Prostate gland (tissue), 2 donors: Measurements from ENCODE around the gene ATXN1. TPM values are rescaled to one million over a fixed set of nuclear protein-coding genes. Genes with fewer than 3 reads are reported as not detected.
A peak's percentile ranks its signal among the peaks of the same experiment; 100 is the strongest.

ENCODE experiments used
- DNase-seq: peaks from one replicate; pipeline ENCODE4 v3.0.0-alpha.2; 2019; ENCODE audit warnings: low spot score
- H3K27ac ChIP-seq, 2 donors: fragments of 200-600 bp; sonication (generic); 2 replicates each; pipeline ENCODE4 v1.5.1; 2017 to 2019
- H3K27me3 ChIP-seq: fragments of 200-600 bp; sonication (generic); replicated peaks from 2 replicates; pipeline ENCODE4 v1.5.1; 2019; ENCODE audit not compliant: insufficient read depth
- H3K36me3 ChIP-seq, 2 donors: fragments of 200-600 bp; sonication (generic); 1 replicate in 1 of 2; 2 replicates in 1 of 2; pipeline versions ENCODE4 v1.5.1 to v1.8.1; 2017 to 2019
- H3K4me1 ChIP-seq: fragments of 200-600 bp; sonication (generic); replicated peaks from 2 replicates; pipeline ENCODE4 v1.5.1; 2019
- H3K4me3 ChIP-seq, 2 donors: fragments of 200-600 bp; sonication (generic); 2 replicates each; pipeline ENCODE4 v1.5.1; 2017 to 2019
- H3K9me3 ChIP-seq: fragments of 200-600 bp; sonication (generic); 2 replicates; pipeline ENCODE4 v1.5.1; 2017
- POLR2A ChIP-seq: fragments of 450-650 bp; IDR thresholded peaks from one replicate; pipeline ENCODE4 v1.6.1; 2016; ENCODE audit warnings: antibody characterized with exemption, mild to moderate bottlenecking
- POLR2AphosphoS5 ChIP-seq: sonication (generic); formaldehyde crosslinking; IDR thresholded peaks from one replicate; pipeline ENCODE4 v1.6.1; 2017; ENCODE audit warnings: antibody characterized with exemption
- WGBS: methylation state at CpG from one replicate; pipeline ENCODE4 v1.1.5; 2018; 5-methylcytosine and 5-hydroxymethylcytosine counted together
- intact Hi-C: fragments of 100-400 bp; cut with DNase I; formaldehyde crosslinking; loops from one replicate; pipeline ENCODE4 v1.14.2; 2022
- total RNA-seq, 2 donors: library from RNA; depleted of rRNA; stranded (reverse); fragments of >200 nt; gene quantifications; one replicate each; pipeline ENCODE4 v1.1.0, GENCODE V29; 2016
- TF ChIP-seq, protein P1 (sequence below), 4 experiments: fragments of 200-600 bp in 2 of 4; fragments of 450-650 bp in 2 of 4; sonication (generic) in 2 of 4; IDR thresholded peaks; 1 replicate in 3 of 4; 2 replicates in 1 of 4; pipeline ENCODE4 v1.5.1; 2016 to 2019; ENCODE audit warnings: antibody characterized with exemption in 4 of 4, mild to moderate bottlenecking in 2 of 4, moderate library complexity in 2 of 4

The ATXN1 gene
- total RNA-seq, 2 donors from 2014 or later: 28.5 to 89.0 TPM

DNA sequence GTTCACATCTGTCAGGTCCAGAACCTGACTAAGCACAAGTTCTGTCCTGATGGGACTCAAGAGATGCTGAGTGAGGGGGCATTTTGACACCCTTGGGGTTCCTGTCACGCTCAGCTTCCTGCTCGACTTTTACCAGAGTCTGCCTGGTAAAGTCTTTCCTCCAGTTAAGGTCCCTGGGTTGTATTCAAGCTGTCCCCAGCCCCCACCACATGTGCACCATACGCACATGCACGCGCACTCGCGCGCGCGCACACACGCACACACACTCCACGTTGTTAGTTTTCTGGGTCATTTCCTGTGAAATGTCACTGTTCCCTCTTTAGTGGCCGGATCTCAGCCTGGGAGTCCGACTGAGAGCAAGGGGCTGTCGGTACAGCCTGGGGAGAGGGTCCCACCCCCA is 356.8 kb downstream of the ATXN1 start:
- DNase-seq: no peak
- no peaks in the 10 kb centered on the region for H3K9me3 ChIP-seq
- TF ChIP-seq POLR2A (no peak), POLR2AphosphoS5 (no peak)
- TF ChIP-seq, protein P1, sequence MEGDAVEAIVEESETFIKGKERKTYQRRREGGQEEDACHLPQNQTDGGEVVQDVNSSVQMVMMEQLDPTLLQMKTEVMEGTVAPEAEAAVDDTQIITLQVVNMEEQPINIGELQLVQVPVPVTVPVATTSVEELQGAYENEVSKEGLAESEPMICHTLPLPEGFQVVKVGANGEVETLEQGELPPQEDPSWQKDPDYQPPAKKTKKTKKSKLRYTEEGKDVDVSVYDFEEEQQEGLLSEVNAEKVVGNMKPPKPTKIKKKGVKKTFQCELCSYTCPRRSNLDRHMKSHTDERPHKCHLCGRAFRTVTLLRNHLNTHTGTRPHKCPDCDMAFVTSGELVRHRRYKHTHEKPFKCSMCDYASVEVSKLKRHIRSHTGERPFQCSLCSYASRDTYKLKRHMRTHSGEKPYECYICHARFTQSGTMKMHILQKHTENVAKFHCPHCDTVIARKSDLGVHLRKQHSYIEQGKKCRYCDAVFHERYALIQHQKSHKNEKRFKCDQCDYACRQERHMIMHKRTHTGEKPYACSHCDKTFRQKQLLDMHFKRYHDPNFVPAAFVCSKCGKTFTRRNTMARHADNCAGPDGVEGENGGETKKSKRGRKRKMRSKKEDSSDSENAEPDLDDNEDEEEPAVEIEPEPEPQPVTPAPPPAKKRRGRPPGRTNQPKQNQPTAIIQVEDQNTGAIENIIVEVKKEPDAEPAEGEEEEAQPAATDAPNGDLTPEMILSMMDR (IDR thresholded peaks at IDR 0.05): no peak
- intact Hi-C loops: loop anchor here (5.0 to 10.0 kb wide), 3 partner anchors 67 to 680 kb away; partner anchors contain the start of gene ATXN1
- no peak overlapping the region for H3K4me3 ChIP-seq
- H3K27me3 ChIP-seq: no peaks in the 10 kb centered on the region
- no peaks in the 10 kb centered on the region for H3K36me3 ChIP-seq
- peak overlapping the region in 1 of 2 donors; percentile 62 for H3K27ac ChIP-seq
- peaks cover 14% of the 10 kb centered on the region for H3K4me1 ChIP-seq
- WGBS: 76% methylated on average over 15 of the region's 15 CpGs

DNA sequence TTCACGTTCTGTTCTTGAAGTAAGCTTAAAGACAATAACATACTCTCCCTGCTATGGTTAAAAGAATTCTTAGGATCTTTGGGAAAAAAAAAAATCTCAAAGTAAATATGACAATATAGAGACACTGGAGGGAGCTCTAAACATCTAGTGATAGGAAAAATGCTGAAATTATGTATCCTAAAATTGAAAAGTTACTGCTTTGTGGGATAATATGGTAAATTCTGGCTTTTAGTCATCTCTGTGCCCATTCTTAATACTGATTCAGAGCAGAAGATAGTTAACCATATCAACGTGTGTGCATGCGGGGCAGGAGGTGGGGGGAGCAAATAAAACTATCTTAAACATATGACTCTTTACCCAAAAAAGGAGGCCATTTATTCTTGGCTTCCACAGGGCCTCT is 357.4 kb downstream of the ATXN1 start:
- 41% methylated on average over 3 of the region's 3 CpGs for WGBS
- no peak for DNase-seq
- intact Hi-C loops: loop anchor here (5.0 to 10.0 kb wide), 3 partner anchors 67 to 681 kb away; partner anchors contain the start of gene ATXN1
- TF ChIP-seq, protein P1 (IDR thresholded peaks at IDR 0.05): peak in 1 of 4 experiments; percentile 18
- no peak for TF ChIP-seq POLR2AphosphoS5
- no peaks in the 10 kb centered on the region for H3K9me3 ChIP-seq
- no peaks in the 10 kb centered on the region for H3K36me3 ChIP-seq
- H3K27ac ChIP-seq: peak overlapping the region in 1 of 2 donors; percentile 62
- H3K4me1 ChIP-seq: peaks cover 14% of the 10 kb centered on the region
- no peak overlapping the region for H3K4me3 ChIP-seq
- H3K27me3 ChIP-seq: no peaks in the 10 kb centered on the region

DNA sequence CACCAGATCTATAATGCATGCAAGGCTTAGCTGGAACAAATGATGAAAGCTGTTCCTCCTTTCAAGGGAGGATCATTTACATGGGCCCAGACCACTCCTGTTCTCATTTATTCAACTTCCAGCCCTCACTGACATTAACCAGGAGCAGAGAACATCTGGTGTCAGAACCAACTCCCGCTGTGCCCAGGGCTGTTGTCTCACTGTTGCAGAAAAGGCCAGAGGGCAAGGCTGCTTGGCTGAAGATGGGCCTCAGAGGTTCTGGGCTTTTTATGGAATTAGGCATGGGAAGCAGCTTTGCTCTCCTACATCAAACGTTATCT is 358.7 kb downstream of the ATXN1 start:
- Histone ChIP-seq H3K36me3 (no peaks in the 10 kb centered on the region), H3K27me3 (no peaks in the 10 kb centered on the region), H3K4me1 (peaks cover 14% of the 10 kb centered on the region), H3K4me3 (no peak overlapping the region), H3K27ac (peak overlapping the region in 1 of 2 donors; percentile 62), H3K9me3 (no peaks in the 10 kb centered on the region)
- DNase-seq: no peak
- 38% methylated on average over 2 of the region's 2 CpGs for WGBS
- intact Hi-C loops: loop anchor here (5.0 to 10.0 kb wide), 3 partner anchors 65 to 682 kb away; partner anchors contain the start of gene ATXN1
- no peak for TF ChIP-seq POLR2A
- no peak for TF ChIP-seq POLR2AphosphoS5
- TF ChIP-seq, protein P1 (IDR thresholded peaks at IDR 0.05): no peak

DNA sequence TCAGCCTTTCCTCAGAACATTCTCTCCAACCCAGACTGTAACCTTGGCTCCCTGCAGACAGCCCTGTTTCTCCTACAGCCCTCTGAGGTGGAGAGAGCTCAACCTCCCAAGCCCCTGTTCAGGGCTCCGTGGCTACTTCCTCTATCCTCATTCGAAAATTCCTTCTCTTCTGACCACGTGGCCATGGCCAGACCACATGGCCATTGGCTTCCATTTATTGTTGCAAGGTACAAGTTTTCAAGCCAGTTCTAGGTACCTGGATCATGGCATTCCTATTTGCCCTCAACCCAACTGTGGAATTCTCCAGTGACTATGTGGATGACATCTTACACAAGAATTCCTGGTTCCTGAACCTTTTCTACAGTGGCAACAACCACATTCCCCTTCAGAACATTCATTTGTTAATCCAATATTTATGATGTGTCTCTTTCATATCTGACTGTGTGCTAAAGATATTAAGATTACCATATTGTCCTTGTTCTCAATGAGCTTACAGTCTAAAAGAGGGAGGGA is 361.0 kb downstream of the ATXN1 start:
- DNase-seq: no peak
- no peaks in the 10 kb centered on the region for H3K9me3 ChIP-seq
- intact Hi-C loops: loop anchor here (5.0 to 10.0 kb wide), 3 partner anchors 63 to 684 kb away; partner anchors contain the start of gene ATXN1
- TF ChIP-seq, protein P1 (IDR thresholded peaks at IDR 0.05): no peak
- TF ChIP-seq POLR2AphosphoS5: no peak
- TF ChIP-seq POLR2A: no peak
- H3K27ac ChIP-seq: no peak overlapping the region
- H3K27me3 ChIP-seq: no peaks in the 10 kb centered on the region
- H3K4me1 ChIP-seq: peaks cover 14% of the 10 kb centered on the region
- H3K4me3 ChIP-seq: no peak overlapping the region
- WGBS: 89% methylated on average over 3 of the region's 3 CpGs
- no peaks in the 10 kb centered on the region for H3K36me3 ChIP-seq

DNA sequence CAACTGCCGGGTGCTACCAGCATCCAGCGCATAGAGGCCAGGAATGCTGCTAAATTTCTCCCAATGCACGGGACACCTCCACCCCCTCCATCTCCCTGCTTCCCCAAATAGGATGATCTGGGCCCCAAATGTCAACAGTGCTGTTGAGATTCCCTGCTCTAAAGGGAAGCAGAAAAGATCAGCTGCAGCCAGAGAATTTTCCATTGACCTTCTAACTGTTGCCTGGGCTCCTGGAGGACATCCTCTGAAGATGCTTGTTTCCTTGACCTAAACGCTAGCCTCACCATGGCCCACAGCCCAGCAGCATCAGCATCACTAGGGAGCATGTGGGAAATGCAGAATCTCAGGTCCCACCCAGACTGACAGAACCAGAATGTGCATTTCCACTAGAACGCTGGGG is 361.6 kb downstream of the ATXN1 start:
- TF ChIP-seq POLR2A (no peak), POLR2AphosphoS5 (no peak)
- TF ChIP-seq, protein P1 (IDR thresholded peaks at IDR 0.05): no peak
- Histone ChIP-seq H3K27me3 (no peaks in the 10 kb centered on the region), H3K36me3 (no peaks in the 10 kb centered on the region), H3K4me3 (no peak overlapping the region), H3K4me1 (peaks cover 12% of the 10 kb centered on the region), H3K9me3 (no peaks in the 10 kb centered on the region), H3K27ac (no peak overlapping the region)
- intact Hi-C loops: loop anchor here (5.0 to 10.0 kb wide), 3 partner anchors 62 to 685 kb away; partner anchors contain the start of gene ATXN1
- no peak for DNase-seq
- WGBS: 80% methylated on average over 5 of the region's 5 CpGs
